Osteoblast (primary cell): ENCODE data around the gene HOPX. TPM values are rescaled to one million over a fixed set of nuclear protein-coding genes. Genes with fewer than 3 reads are reported as not detected.

ENCODE experiments used
- DNase-seq: peaks from one replicate; pipeline ENCODE4 v3.0.0; 2011; ENCODE audit warnings: low spot score, mixed read lengths; ENCODE audit not compliant: insufficient read length; ENCODE audit errors: missing footprints
- H2AFZ ChIP-seq: 2 replicates; pipeline ENCODE4 v1.6.0; 2011; ENCODE audit warnings: mild to moderate bottlenecking, low read length
- H3K27ac ChIP-seq: 2 replicates; pipeline ENCODE4 v1.5.1; 2011; ENCODE audit warnings: mild to moderate bottlenecking, low read depth, low read length, moderate library complexity
- H3K27me3 ChIP-seq: 2 replicates; pipeline ENCODE4 v1.6.0; 2012; ENCODE audit warnings: mild to moderate bottlenecking, control low read depth, inconsistent platforms, low read length, moderate library complexity; ENCODE audit not compliant: insufficient read depth
- H3K36me3 ChIP-seq: 2 replicates; pipeline ENCODE4 v1.5.1; 2011; ENCODE audit warnings: mild to moderate bottlenecking, low read length, control low read depth, moderate library complexity; ENCODE audit not compliant: insufficient read depth
- H3K4me1 ChIP-seq: 2 replicates; pipeline ENCODE4 v1.5.1; 2011; ENCODE audit warnings: mild to moderate bottlenecking, low read length, control low read depth, moderate library complexity; ENCODE audit not compliant: insufficient read depth
- H3K4me2 ChIP-seq: 2 replicates; pipeline ENCODE4 v1.6.0; 2011; ENCODE audit warnings: mild to moderate bottlenecking, low read length; ENCODE audit not compliant: insufficient read depth
- H3K4me3 ChIP-seq: fragments of 200-600 bp; sonication (generic); 3 replicates; pipeline ENCODE4 v1.5.1; 2012; ENCODE audit warnings: mild to moderate bottlenecking, low read length, inconsistent platforms; ENCODE audit not compliant: insufficient read depth
- H3K79me2 ChIP-seq: 2 replicates; pipeline ENCODE4 v1.6.0; 2012; ENCODE audit warnings: mild to moderate bottlenecking, low read length, control low read depth, inconsistent platforms; ENCODE audit not compliant: insufficient read depth
- H3K9me3 ChIP-seq: 2 replicates; pipeline ENCODE4 v1.5.1; 2011; ENCODE audit warnings: low read depth, low read length, control low read depth
- H4K20me1 ChIP-seq: 2 replicates; pipeline ENCODE4 v1.6.0; 2012; ENCODE audit warnings: mild to moderate bottlenecking, low read length, control low read depth; ENCODE audit not compliant: insufficient read depth
- CTCF ChIP-seq: IDR thresholded peaks from 2 replicates; pipeline ENCODE4 v1.5.1; 2011; ENCODE audit warnings: mild to moderate bottlenecking, low read depth, low read length, moderate library complexity; ENCODE audit errors: extremely low read depth
- total RNA-seq: library from RNA; depleted of rRNA; stranded (reverse); fragments of >200 nt; gene quantifications from 2 replicates; pipeline ENCODE4 v1.2.3, GENCODE V29; 2012

HOPX gene
- total RNA-seq, 1 donor = 0.36 TPM

DNA sequence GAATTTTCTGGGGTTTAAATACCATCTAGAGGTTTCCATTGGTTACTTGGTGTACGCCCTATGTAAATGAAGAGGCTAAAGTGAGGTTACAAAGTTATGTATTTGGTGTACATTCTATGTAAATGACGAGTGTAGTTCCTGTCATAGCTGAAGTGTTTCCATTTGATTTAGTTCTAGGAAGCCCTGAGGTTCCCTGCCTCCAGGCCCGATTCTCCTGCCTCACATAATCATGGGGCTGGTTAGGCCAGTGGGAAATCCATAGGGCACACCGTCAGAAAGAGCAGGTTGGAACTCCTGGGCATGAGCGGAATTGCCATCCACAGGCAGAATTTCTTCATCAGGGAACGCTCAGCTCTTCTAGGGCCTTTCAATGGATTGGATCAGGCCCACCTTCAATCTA lies 24.2 kb upstream of the HOPX start:
- H3K36me3 ChIP-seq = no peaks in the 10 kb centered on the region
- H3K9me3 ChIP-seq = no peaks in the 10 kb centered on the region
- no peak overlapping the region for H3K27ac ChIP-seq
- TF ChIP-seq CTCF = no peak
- H3K4me2 ChIP-seq = no peak overlapping the region
- H3K27me3 ChIP-seq = peaks cover 3% of the 10 kb centered on the region
- no peak overlapping the region for H3K4me3 ChIP-seq
- no peak overlapping the region for H2AFZ ChIP-seq
- no peaks in the 10 kb centered on the region for H4K20me1 ChIP-seq
- no peak for DNase-seq
- H3K4me1 ChIP-seq = no peaks in the 10 kb centered on the region
- H3K79me2 ChIP-seq = no peaks in the 10 kb centered on the region

DNA sequence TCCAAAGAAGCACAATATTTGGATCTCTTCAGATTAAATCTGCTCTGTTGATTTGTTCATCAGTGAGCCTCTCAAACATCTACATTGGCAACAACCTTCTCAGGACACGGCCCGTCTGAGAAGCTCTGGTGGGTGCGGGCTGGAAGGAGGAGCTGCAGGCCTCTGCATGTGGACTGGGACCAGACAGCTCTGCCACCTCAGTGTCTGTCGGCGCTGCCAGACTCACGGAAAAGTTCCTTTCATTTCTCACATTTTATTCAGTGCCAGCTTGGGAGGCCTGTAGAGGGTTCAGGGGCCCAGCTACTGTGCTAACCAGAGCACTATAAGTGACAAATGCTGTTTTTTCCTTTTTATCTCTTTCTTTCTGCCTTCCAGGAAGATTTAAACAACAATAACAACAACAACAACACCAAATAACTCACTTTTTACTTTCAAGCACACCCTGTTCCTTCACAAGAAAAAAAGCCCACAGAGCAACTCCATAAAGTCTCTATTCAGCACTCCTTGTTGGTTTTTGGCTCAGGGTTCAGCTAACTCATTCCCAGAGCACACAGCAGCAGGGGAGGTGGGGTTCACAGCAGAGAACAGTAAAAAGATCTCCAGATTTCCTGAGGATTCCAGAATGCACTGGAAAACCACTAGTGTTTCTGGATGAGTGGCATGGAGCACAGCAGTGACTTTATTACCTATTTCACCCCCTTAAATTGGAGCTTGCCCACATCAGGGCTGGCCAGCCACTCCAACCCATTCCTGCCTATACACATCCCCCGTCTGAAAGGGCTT lies 23.2 kb upstream of the HOPX start:
- Histone ChIP-seq H3K4me1 (no peaks in the 10 kb centered on the region), H3K4me2 (no peak overlapping the region), H4K20me1 (no peaks in the 10 kb centered on the region), H3K27ac (no peak overlapping the region), H3K4me3 (no peak overlapping the region), H3K79me2 (no peaks in the 10 kb centered on the region), H2AFZ (peak overlapping the region; percentile 63), H3K36me3 (no peaks in the 10 kb centered on the region), H3K9me3 (no peaks in the 10 kb centered on the region), H3K27me3 (peaks cover under 1% of the 10 kb centered on the region)
- no peak for TF ChIP-seq CTCF
- DNase-seq = peak; percentile 59

DNA sequence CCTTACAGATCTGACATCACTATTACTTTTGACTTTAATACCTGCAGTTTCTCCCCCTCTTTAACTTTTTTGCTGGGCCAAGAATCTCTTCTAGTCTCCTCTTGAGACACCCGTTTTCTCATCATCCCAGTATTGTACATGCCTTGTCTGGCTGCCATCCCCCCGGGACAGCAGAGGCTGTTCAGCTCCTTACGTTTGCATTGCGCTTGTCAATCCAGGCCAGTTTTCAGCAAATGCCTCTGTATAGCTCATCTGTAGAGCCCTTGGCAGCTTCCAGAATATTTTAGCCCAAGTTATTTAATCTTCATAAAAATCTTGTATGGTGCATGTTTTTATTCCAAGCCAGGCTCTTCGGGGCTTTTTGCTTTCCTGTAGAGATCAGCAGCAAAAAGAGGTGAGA lies 22.3 kb upstream of the HOPX start:
- no peak overlapping the region for H2AFZ ChIP-seq
- no peak overlapping the region for H3K27ac ChIP-seq
- no peak for DNase-seq
- H3K4me2 ChIP-seq = no peak overlapping the region
- no peaks in the 10 kb centered on the region for H3K9me3 ChIP-seq
- no peaks in the 10 kb centered on the region for H3K27me3 ChIP-seq
- H3K4me3 ChIP-seq = no peak overlapping the region
- H3K4me1 ChIP-seq = no peaks in the 10 kb centered on the region
- no peaks in the 10 kb centered on the region for H4K20me1 ChIP-seq
- no peaks in the 10 kb centered on the region for H3K79me2 ChIP-seq
- no peak for TF ChIP-seq CTCF
- no peaks in the 10 kb centered on the region for H3K36me3 ChIP-seq

DNA sequence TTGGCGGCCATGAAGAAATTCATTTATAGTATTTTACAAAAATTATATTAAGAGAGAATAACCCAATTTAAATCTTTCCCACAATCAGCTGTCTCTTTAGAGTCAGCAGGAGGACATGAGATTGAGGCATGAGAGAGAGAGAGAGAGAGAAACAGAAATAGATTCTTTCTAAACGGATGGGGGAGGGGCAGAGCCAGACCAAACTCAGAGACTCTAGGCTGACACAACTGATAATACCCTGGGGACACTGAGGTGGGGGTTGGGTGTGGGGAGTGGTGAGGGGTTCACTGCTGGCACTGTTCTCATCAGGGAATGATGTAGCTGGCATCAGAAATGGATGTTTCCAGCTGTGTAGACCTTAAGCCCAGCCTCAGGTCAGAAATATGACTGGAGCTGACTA lies 20.5 kb upstream of the HOPX start:
- no peaks in the 10 kb centered on the region for H3K9me3 ChIP-seq
- no peak overlapping the region for H2AFZ ChIP-seq
- no peak for DNase-seq
- no peaks in the 10 kb centered on the region for H3K79me2 ChIP-seq
- no peaks in the 10 kb centered on the region for H3K36me3 ChIP-seq
- H4K20me1 ChIP-seq = no peaks in the 10 kb centered on the region
- TF ChIP-seq CTCF = no peak
- no peak overlapping the region for H3K4me3 ChIP-seq
- no peaks in the 10 kb centered on the region for H3K27me3 ChIP-seq
- H3K4me1 ChIP-seq = no peaks in the 10 kb centered on the region
- no peak overlapping the region for H3K27ac ChIP-seq
- no peak overlapping the region for H3K4me2 ChIP-seq
